Measurements from ENCODE around the gene CCDC134. TPM values are rescaled to one million over a fixed set of nuclear protein-coding genes. Genes with fewer than 3 reads are reported as not detected.
A peak's percentile ranks its signal among the peaks of the same experiment; 100 is the strongest.
"Not testable (repeated sequence)": the region's sequence is repeated elsewhere in the genome, so short reads cannot be mapped to it uniquely, and the experiment has no call there.

CCDC134 gene
- total RNA-seq, 1 experiment from 2014 or later = 10.6 TPM

GRCh38 chr22:41847300-41847699 is 46.8 kb downstream of the CCDC134 start:
- Histone ChIP-seq H3K4me1 (replicated peaks) (no peaks in the 10 kb centered on the region), H3K36me3 (peaks cover 4% of the 10 kb centered on the region; the same call in 1 of the 2 replicates), H3K9me3 (replicated peaks) (no peaks in the 10 kb centered on the region), H3K4me3 (no peak overlapping the region), H3K27ac (no peak overlapping the region), H3K27me3 (replicated peaks) (no peaks in the 10 kb centered on the region)
- no peak for DNase-seq (ENCODE audit: low read depth in 1 of 2, low spot score in 2 of 2)

GRCh38 chr22:41848468-41848867 is 48.0 kb downstream of the CCDC134 start:
- Histone ChIP-seq H3K9me3 (replicated peaks) (no peaks in the 10 kb centered on the region), H3K27me3 (replicated peaks) (no peaks in the 10 kb centered on the region), H3K27ac (no peak overlapping the region), H3K4me3 (no peak overlapping the region), H3K36me3 (no peaks in the 10 kb centered on the region), H3K4me1 (replicated peaks) (no peaks in the 10 kb centered on the region)
- DNase-seq (ENCODE audit: low read depth in 1 of 2, low spot score in 2 of 2) = no peak

- Histone ChIP-seq H3K36me3 (no peaks in the 10 kb centered on the region), H3K9me3 (replicated peaks) (no peaks in the 10 kb centered on the region), H3K27me3 (replicated peaks) (no peaks in the 10 kb centered on the region), H3K4me3 (no peak overlapping the region), H3K4me1 (replicated peaks) (no peaks in the 10 kb centered on the region), H3K27ac (no peak overlapping the region)
- DNase-seq (ENCODE audit: low read depth in 1 of 2, low spot score in 2 of 2) = no peak
These were observed 56.0 kb downstream of the CCDC134 start for GRCh38 chr22:41856469-41856868.

- Histone ChIP-seq H3K36me3 (no peaks in the 10 kb centered on the region), H3K9me3 (replicated peaks) (no peaks in the 10 kb centered on the region), H3K27me3 (replicated peaks) (no peaks in the 10 kb centered on the region), H3K4me3 (no peak overlapping the region), H3K27ac (no peak overlapping the region), H3K4me1 (replicated peaks) (no peaks in the 10 kb centered on the region)
- DNase-seq (ENCODE audit: low read depth in 1 of 2, low spot score in 2 of 2) = peak; percentile 41 to 74
These were observed 56.8 kb downstream of the CCDC134 start for GRCh38 chr22:41857155-41857859.

- Histone ChIP-seq H3K9me3 (replicated peaks) (no peaks in the 10 kb centered on the region), H3K4me1 (replicated peaks) (no peaks in the 10 kb centered on the region), H3K27ac (no peak overlapping the region), H3K36me3 (no peaks in the 10 kb centered on the region), H3K4me3 (no peak overlapping the region), H3K27me3 (replicated peaks) (no peaks in the 10 kb centered on the region)
- DNase-seq (ENCODE audit: low read depth in 1 of 2, low spot score in 2 of 2) = no peak
These were observed 57.4 kb downstream of the CCDC134 start for GRCh38 chr22:41857860-41858199.

- H3K36me3 ChIP-seq = no peaks in the 10 kb centered on the region
- no peak overlapping the region for H3K4me3 ChIP-seq
- H3K27ac ChIP-seq = no peak overlapping the region
- no peaks in the 10 kb centered on the region for H3K9me3 ChIP-seq (replicated peaks)
- peaks cover 7% of the 10 kb centered on the region for H3K4me1 ChIP-seq (replicated peaks)
- no peaks in the 10 kb centered on the region for H3K27me3 ChIP-seq (replicated peaks)
- peak in 1 of 2 experiments; percentile 3 for DNase-seq (ENCODE audit: low read depth in 1 of 2, low spot score in 2 of 2)
These were observed 61.7 kb downstream of the CCDC134 start for GRCh38 chr22:41862160-41862529.

- H3K27ac ChIP-seq = no peak overlapping the region
- DNase-seq (ENCODE audit: low read depth in 1 of 2, low spot score in 2 of 2) = no peak
- no peaks in the 10 kb centered on the region for H3K27me3 ChIP-seq (replicated peaks)
- H3K4me3 ChIP-seq = no peak overlapping the region
- no peaks in the 10 kb centered on the region for H3K9me3 ChIP-seq (replicated peaks)
- no peaks in the 10 kb centered on the region for H3K36me3 ChIP-seq
- H3K4me1 ChIP-seq (replicated peaks) = peaks cover 7% of the 10 kb centered on the region
These were observed 62.2 kb downstream of the CCDC134 start for GRCh38 chr22:41862530-41863266.

- Histone ChIP-seq H3K4me3 (no peak overlapping the region), H3K9me3 (replicated peaks) (no peaks in the 10 kb centered on the region), H3K4me1 (replicated peaks) (peaks cover 7% of the 10 kb centered on the region), H3K36me3 (peaks cover 5% of the 10 kb centered on the region; the same call in 1 of the 2 replicates), H3K27ac (no peak overlapping the region), H3K27me3 (replicated peaks) (no peaks in the 10 kb centered on the region)
- no peak for DNase-seq (ENCODE audit: low read depth in 1 of 2, low spot score in 2 of 2)
These were observed 63.0 kb downstream of the CCDC134 start for GRCh38 chr22:41863472-41863871.

GRCh38 chr22:41868556-41868955 is 68.1 kb downstream of the CCDC134 start:
- Histone ChIP-seq H3K27ac (no peak overlapping the region), H3K36me3 (peaks cover 17% of the 10 kb centered on the region), H3K27me3 (replicated peaks) (no peaks in the 10 kb centered on the region), H3K4me3 (no peak overlapping the region), H3K9me3 (replicated peaks) (no peaks in the 10 kb centered on the region), H3K4me1 (replicated peaks) (peaks cover 7% of the 10 kb centered on the region)
- DNase-seq (ENCODE audit: low read depth in 1 of 2, low spot score in 2 of 2) = no peak

GRCh38 chr22:41870081-41870480 is 69.6 kb downstream of the CCDC134 start:
- H3K36me3 ChIP-seq = peaks cover 24% of the 10 kb centered on the region
- H3K27ac ChIP-seq; H3K4me1 ChIP-seq (replicated peaks); H3K27me3 ChIP-seq (replicated peaks); DNase-seq (ENCODE audit: low read depth in 1 of 2, low spot score in 2 of 2); H3K9me3 ChIP-seq (replicated peaks); H3K4me3 ChIP-seq: not testable (repeated sequence)

- H3K36me3 ChIP-seq = peaks cover 27% of the 10 kb centered on the region
- no peak for DNase-seq (ENCODE audit: low read depth in 1 of 2, low spot score in 2 of 2)
- H3K4me3 ChIP-seq = no peak overlapping the region
- no peaks in the 10 kb centered on the region for H3K4me1 ChIP-seq (replicated peaks)
- H3K27me3 ChIP-seq (replicated peaks) = no peaks in the 10 kb centered on the region
- no peak overlapping the region for H3K27ac ChIP-seq
- H3K9me3 ChIP-seq (replicated peaks) = no peaks in the 10 kb centered on the region
These were observed 70.3 kb downstream of the CCDC134 start for GRCh38 chr22:41870786-41871185.

- H3K9me3 ChIP-seq (replicated peaks) = no peaks in the 10 kb centered on the region
- no peak overlapping the region for H3K4me3 ChIP-seq
- no peaks in the 10 kb centered on the region for H3K4me1 ChIP-seq (replicated peaks)
- H3K36me3 ChIP-seq = peaks cover 32% of the 10 kb centered on the region
- no peak for DNase-seq (ENCODE audit: low read depth in 1 of 2, low spot score in 2 of 2)
- H3K27ac ChIP-seq = no peak overlapping the region
- H3K27me3 ChIP-seq (replicated peaks) = no peaks in the 10 kb centered on the region
These were observed 72.9 kb downstream of the CCDC134 start for GRCh38 chr22:41873391-41873790.

- Histone ChIP-seq H3K4me3 (no peak overlapping the region), H3K27ac (no peak overlapping the region), H3K36me3 (peaks cover 28% of the 10 kb centered on the region)
These were observed 73.6 kb downstream of the CCDC134 start for GRCh38 chr22:41874090-41874489.

GRCh38 chr22:41875531-41876270 is 75.2 kb downstream of the CCDC134 start:
- no peaks in the 10 kb centered on the region for H3K27me3 ChIP-seq (replicated peaks)
- no peaks in the 10 kb centered on the region for H3K4me1 ChIP-seq (replicated peaks)
- H3K27ac ChIP-seq = no peak overlapping the region
- H3K9me3 ChIP-seq (replicated peaks) = no peaks in the 10 kb centered on the region
- H3K4me3 ChIP-seq = no peak overlapping the region
- peaks cover 33% of the 10 kb centered on the region for H3K36me3 ChIP-seq
- no peak for DNase-seq (ENCODE audit: low read depth in 1 of 2, low spot score in 2 of 2)

More at GRCh38 chr22:41874090-41874489, 73.6 kb downstream of the CCDC134 start:
- H3K27me3 ChIP-seq (replicated peaks) = no peaks in the 10 kb centered on the region
- DNase-seq (ENCODE audit: low read depth in 1 of 2, low spot score in 2 of 2) = no peak
- no peaks in the 10 kb centered on the region for H3K4me1 ChIP-seq (replicated peaks)
- no peaks in the 10 kb centered on the region for H3K9me3 ChIP-seq (replicated peaks)

Measured in SJSA1 (cell line).